GM21576 (cell line): ENCODE results near the gene ANKRD13C.
A peak's percentile ranks its signal among the peaks of the same experiment; 100 is the strongest.
"Not testable (repeated sequence)": the region's sequence is repeated elsewhere in the genome, so short reads cannot be mapped to it uniquely, and the experiment has no call there.

Source experiments
- ATAC-seq: cut with Tn5 transposase; IDR thresholded peaks from one replicate; pipeline ENCODE4 v1.9.1; 2021; ENCODE audit warnings: mild to moderate bottlenecking, moderate library complexity; ENCODE audit not compliant: unreplicated experiment

Gene ANKRD13C

GRCh38 chr1:70354332-70355110, at the start of gene ANKRD13C:
Gene ANKRD13C, minus strand, starts transcription at chr1:70354722. Its CDS starts 314 bp downstream, at chr1:70354408.
- ATAC-seq: peak; percentile 91

DNA sequence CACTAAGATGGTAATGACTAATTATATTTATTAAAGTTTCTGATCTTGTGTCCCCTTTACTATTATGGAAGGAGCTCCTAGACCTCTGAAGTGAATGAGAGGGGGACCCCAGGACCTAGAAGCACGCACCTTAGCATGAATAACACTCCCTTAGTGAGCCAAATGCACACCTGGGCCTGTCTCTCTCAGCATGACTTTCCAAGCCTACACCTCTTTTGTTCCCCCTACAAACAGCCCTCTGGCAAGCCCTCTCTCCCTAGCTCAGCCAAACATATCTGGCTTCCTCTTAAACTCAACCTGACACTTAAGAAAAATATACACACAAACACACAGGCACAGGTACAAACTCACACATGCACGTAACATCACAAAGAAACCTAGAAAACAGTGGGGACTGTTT, 49.2 kb upstream of the ANKRD13C start:
- ATAC-seq: no peak

DNA sequence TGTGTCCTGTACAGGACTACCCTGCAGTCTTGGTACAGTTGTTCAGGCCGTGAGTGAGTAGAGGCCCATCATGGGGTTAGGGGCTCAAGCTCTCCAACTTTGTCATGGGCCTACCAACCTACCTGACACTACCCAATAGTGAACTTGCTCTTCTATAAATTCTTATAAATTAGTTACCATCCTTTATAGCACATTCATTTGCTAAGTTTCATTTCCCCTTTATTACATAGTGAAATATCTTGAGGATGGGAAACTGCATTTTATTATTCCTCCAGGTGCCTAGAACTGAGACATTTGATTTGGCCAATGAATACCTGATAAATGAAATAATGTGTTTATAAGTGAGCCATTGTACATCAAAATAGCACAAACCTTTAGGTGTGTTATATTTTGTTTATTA, 47.5 kb upstream of the ANKRD13C start:
- ATAC-seq: no peak

DNA sequence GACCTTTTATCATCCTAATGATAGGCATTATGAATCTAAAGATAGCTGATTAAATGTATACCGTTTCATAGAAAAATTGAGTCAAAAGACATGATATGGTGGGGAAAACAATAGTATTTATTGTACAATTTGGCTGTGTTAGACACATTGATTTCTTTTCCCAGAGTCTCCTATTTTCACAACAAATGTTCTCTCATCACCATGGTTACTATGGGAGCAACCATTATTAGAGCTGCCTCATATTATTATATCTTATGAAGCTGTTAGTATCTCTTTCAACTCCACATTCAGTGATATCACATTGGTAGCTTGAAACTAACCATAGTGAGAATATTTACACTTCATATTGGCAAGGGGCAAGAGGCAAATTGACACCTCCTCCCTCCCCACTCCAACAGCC, 45.8 kb upstream of the ANKRD13C start:
- no peak for ATAC-seq

- no peak for ATAC-seq
Measured at GRCh38 chr1:70397013-70397412, 42.5 kb upstream of the ANKRD13C start.

- no peak for ATAC-seq
Measured at GRCh38 chr1:70396607-70397006, 42.1 kb upstream of the ANKRD13C start.

DNA sequence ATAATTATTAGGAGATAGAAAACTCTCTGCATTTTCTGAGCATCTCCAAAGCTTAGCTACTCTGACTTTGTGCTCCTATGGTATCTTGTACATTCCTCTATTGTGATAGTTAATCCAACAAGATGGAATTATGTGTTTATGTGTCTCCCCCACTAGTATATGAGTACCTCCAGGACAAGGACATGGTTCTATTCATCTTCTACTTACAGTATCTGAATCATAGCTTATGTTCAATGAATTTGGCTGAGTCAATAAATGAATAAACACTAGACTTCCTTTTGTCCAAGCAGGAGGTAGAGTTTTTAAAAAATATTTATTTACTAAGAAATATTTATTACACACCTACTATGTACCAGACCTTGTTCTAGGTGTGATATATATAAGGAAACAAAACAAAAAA, 38.1 kb upstream of the ANKRD13C start:
- ATAC-seq: no peak

- no peak for ATAC-seq
Measured at GRCh38 chr1:70387507-70387906, 33.0 kb upstream of the ANKRD13C start.

- ATAC-seq: no peak
Measured at GRCh38 chr1:70386121-70386520, 31.6 kb upstream of the ANKRD13C start.

DNA sequence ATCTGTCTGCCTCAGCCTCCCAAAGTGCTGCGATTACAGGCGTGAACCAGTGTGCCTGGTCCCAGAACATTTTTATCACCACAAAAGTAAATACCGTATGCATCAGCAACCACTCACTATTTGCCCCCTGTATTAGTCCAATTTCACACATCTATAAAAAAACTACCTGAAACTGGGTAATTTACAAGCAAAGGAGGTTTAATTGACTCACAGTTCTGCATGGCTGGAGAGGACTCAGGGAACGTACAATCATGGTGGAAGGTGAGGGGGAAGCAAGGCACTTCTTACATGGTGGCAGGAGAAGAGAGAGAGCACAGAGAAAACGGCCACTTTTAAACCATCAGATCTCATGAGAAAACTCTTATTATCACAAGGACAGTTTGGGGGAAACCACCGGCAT, 31.0 kb upstream of the ANKRD13C start:
- no peak for ATAC-seq

DNA sequence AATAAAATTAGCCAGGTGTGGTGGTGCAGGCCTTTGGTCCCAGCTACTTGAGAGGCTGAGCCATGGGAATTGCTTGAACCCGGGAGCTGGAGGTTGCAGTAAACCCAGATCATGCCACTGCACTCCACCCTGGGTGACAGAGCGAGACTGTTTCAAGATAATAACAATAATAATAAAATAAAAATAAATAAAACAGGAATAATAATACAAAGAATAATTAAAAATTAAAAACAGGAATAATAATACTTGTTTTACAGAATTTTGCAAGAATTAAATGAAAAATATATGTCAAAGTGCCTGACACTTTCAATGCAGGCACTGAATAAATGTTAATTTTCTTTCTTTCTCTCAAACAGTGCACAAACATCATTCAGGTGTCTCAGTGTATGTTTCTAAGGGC, 30.0 kb upstream of the ANKRD13C start:
- ATAC-seq: no peak

DNA sequence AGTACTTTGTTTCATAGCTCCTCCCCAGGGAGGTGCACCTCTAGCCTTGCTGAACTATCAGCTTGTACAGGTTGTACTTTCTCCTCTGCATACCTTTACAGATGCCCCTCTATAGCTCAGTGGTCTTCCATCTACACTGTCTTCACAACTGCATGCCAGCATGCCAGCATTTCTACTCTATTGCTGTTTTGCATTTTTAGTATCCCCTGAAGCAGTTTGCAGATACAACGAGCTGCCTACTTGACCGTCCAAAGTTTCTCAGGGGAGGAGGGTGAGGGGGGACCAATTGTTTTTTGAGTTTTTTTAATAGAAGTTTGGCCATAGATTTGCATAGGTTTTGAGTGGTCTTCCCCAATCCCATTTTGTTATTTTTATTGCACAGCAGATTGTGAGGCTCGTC, 29.0 kb upstream of the ANKRD13C start:
- ATAC-seq: no peak

GRCh38 chr1:70382682-70383081, 28.2 kb upstream of the ANKRD13C start:
- peak; percentile 82 for ATAC-seq

GRCh38 chr1:70376196-70376595, 21.7 kb upstream of the ANKRD13C start:
- ATAC-seq: no peak

GRCh38 chr1:70373580-70373979, 19.1 kb upstream of the ANKRD13C start:
- not testable (repeated sequence) for ATAC-seq

DNA sequence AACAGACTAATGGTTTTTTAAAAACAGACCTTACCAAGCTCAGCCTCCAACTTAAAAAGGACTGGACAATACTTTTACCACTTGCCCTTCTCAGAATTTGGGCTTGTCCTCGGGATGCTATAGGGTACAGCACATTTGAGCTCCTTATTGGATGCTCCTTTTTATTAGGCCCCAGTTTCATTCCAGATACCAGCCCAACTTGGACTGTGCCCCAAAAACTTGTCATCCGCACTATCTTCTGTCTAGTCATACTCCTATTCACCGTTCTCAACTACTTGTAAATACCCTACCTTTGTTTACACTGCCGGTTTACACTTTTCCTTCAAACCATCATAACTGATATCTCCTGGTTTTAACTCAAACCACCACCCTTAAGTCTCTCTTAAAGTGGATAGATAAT, 17.9 kb upstream of the ANKRD13C start:
- ATAC-seq: no peak

DNA sequence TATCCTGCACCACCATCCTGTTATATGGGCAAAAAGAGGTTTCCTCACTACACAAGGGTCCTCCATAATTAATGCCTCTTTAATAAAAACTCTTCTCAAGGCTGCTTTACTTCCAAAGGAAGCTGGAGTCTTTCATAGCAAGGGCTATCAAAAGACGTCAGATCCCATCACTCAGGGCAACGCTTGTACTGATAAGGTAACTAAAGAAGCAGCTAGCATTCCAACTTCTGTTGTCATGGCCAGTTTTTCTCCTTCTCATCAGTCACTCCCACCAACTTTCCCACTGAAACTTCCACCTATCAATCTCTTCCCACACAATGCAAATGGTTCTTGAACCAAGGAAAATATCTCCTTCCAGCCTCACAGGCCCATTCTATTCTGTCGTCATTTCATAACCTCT, 17.1 kb upstream of the ANKRD13C start:
- ATAC-seq: not testable (repeated sequence)

DNA sequence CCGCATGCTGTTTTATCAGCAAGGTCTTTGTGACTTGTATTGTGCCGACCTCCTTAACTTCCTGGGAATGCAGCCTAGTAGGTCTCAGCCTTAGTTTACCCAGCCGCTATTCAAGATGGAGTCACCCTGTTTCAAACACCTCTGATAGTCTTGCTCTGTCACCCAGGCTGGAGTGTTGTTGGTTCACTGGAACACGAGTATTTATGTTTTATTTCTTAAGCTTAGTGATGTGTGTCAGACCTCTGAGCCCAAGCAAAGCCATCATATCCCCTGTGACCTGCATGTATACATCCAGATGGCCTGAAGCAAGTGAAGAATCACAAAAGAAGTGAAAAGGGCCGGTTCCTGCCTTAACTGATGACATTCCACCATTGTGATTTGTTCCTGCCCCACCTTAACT, 12.9 kb upstream of the ANKRD13C start:
- not testable (repeated sequence) for ATAC-seq

DNA sequence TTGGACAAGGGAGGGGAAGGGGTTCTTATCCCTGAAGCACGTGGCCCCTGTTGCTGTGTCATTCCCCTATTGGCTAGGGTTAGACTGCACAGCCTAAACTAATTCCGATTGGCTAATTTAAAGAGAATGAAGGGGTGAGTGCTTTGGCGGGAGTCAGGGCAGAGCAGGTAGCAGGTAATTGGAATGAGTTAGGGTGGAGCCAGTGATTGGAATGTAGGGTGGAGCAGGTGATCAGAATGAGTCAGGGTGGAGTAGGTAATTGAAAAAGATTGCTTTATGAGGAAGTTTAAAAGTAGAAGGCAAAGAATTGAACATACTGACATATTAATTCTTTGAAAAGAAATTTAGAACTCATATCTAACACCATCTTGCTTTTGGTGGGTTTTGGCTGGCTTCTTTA, 12.5 kb upstream of the ANKRD13C start:
- not testable (repeated sequence) for ATAC-seq

GRCh38 chr1:70366425-70366952, 12.0 kb upstream of the ANKRD13C start:
- not testable (repeated sequence) for ATAC-seq

GRCh38 chr1:70364439-70364838, 9.9 kb upstream of the ANKRD13C start:
- ATAC-seq: no peak

DNA sequence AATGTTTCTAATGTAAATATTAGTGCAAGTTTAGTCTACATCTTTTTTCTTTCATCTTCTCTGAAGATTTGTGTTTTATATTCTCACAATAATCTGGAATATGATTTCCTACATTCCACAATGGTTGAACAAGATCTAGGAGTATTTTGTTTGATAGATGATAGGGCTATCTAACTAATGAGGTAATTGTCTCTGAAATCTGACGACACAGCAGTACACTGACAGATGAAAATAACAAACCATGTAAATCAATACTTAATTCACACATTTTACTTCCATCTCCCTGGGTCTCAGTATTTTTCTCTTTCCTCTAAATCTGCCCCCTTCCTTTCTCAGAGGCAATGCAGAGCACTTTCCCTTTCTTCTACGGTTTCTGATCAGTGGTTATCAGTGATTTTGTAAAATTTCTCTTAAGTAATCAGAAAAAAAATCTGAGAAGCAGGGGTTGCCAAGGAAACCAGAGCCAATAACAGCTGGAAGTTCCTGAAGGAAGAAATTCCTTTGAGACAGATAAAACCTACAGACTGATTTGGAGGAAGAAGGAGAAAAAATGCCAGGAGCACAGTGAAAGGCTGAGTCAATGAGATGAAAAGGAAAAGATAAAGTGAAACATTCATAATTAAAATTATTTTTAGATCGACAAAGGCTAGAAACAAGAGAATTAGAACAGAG, 7.3 kb upstream of the ANKRD13C start:
- no peak for ATAC-seq
